Naive B cell (primary cell): ENCODE measurements around the gene IL17REL. TPM values are rescaled to one million over a fixed set of nuclear protein-coding genes. Genes with fewer than 3 reads are reported as not detected.
"Not testable (repeated sequence)": the region's sequence is repeated elsewhere in the genome, so short reads cannot be mapped to it uniquely, and the experiment has no call there.

Experiments used
- ATAC-seq, 2 donors: fragments of 150-1000 bp; cut with Tn5 transposase; 2 replicates each; pipeline ENCODE4 v1.10.0; 2021; ENCODE audit warnings: low read depth in 2 of 2, mild to moderate bottlenecking in 2 of 2, moderate library complexity in 2 of 2
- DNase-seq: peaks from one replicate; pipeline ENCODE4 v3.0.0; 2022
- H3K27ac Mint-ChIP-seq, 6 donors: one replicate each; pipeline ENCODE4 v1.8.0; 2020 to 2022; ENCODE audit warnings: mild to moderate bottlenecking in 6 of 6, mixed read lengths in 6 of 6, moderate library complexity in 5 of 6, inconsistent platforms in 2 of 6
- H3K27me3 Mint-ChIP-seq, 3 donors: one replicate each; pipeline ENCODE4 v1.8.0; 2021 to 2022; ENCODE audit warnings: mixed read lengths in 3 of 3, mild to moderate bottlenecking in 1 of 3
- H3K36me3 Mint-ChIP-seq, 2 donors: one replicate each; pipeline ENCODE4 v1.8.0; 2020 to 2022; ENCODE audit warnings: mixed read lengths in 2 of 2, inconsistent platforms in 1 of 2, mild to moderate bottlenecking in 1 of 2
- H3K4me1 Mint-ChIP-seq, 3 donors: one replicate each; pipeline ENCODE4 v1.8.0; 2020 to 2022; ENCODE audit warnings: mixed read lengths in 3 of 3, inconsistent platforms in 1 of 3, mild to moderate bottlenecking in 1 of 3, moderate library complexity in 1 of 3
- H3K4me3 Mint-ChIP-seq, 8 donors: one replicate each; pipeline ENCODE4 v1.8.0; 2020 to 2022; ENCODE audit warnings: mild to moderate bottlenecking in 8 of 8, mixed read lengths in 8 of 8, moderate library complexity in 8 of 8, inconsistent platforms in 2 of 8
- H3K9me3 Mint-ChIP-seq, 7 donors: one replicate each; pipeline ENCODE4 v1.8.0; 2020 to 2022; ENCODE audit warnings: mixed read lengths in 7 of 7, mild to moderate bottlenecking in 5 of 7, inconsistent platforms in 2 of 7, moderate library complexity in 1 of 7
- polyA plus RNA-seq, 6 donors: library from polyadenylated mRNA; unstranded; fragments of 300-500 nt; fragmentation: Illumina TruSeq; gene quantifications; one replicate each; pipeline ENCODE4 v1.2.3, GENCODE V29; 2021; ENCODE audit warnings: low read depth in 6 of 6

IL17REL gene
- polyA plus RNA-seq, 6 donors from 2014 or later: not detected

- peak; percentile 97 to 98 for ATAC-seq
- peak; percentile 60 for DNase-seq
- H3K4me1 Mint-ChIP-seq: peaks cover 9 to 18% (median 18%) of the 10 kb centered on the region in 3 donors
- peak overlapping the region in 5 of 6 donors; percentile 77 to 95 (median 89) for H3K27ac Mint-ChIP-seq
- peak overlapping the region in 7 of 8 donors; percentile 42 to 75 (median 50) for H3K4me3 Mint-ChIP-seq
- peaks cover 0 to under 1% (median under 1%) of the 10 kb centered on the region in 3 donors for H3K27me3 Mint-ChIP-seq
- peaks cover 5 to 18% (median 13%) of the 10 kb centered on the region in 7 donors for H3K9me3 Mint-ChIP-seq
- peaks cover 0 to 9% of the 10 kb centered on the region in 2 donors for H3K36me3 Mint-ChIP-seq
These were observed 19.5 kb downstream of the IL17REL start for GRCh38 chr22:49992921-49993648.

GRCh38 chr22:49991907-49992533, 20.5 kb downstream of the IL17REL start:
- Mint-ChIP-seq H3K27ac (peak overlapping the region in 1 of 6 donors; percentile 24), H3K36me3 (peaks cover 0 to 9% of the 10 kb centered on the region in 2 donors), H3K27me3 (no peaks in the 10 kb centered on the region), H3K4me1 (peaks cover 9 to 18% (median 18%) of the 10 kb centered on the region in 3 donors), H3K9me3 (peaks cover 5 to 18% (median 13%) of the 10 kb centered on the region in 7 donors), H3K4me3 (no peak overlapping the region)
- ATAC-seq (no peak), DNase-seq (no peak)

- Mint-ChIP-seq H3K27me3 (no peaks in the 10 kb centered on the region), H3K36me3 (peaks cover 0 to 9% of the 10 kb centered on the region in 2 donors), H3K27ac (peak overlapping the region in 2 of 6 donors; percentile 38 to 57), H3K4me3 (peak overlapping the region in 2 of 8 donors; percentile 5 to 13), H3K9me3 (peaks cover 6 to 26% (median 16%) of the 10 kb centered on the region in 7 donors), H3K4me1 (peaks cover 9 to 18% (median 18%) of the 10 kb centered on the region in 3 donors)
- DNase-seq (no peak), ATAC-seq (no peak)
These were observed 21.4 kb downstream of the IL17REL start for GRCh38 chr22:49991167-49991566.

- not testable (repeated sequence) for H3K4me3 Mint-ChIP-seq, H3K27me3 Mint-ChIP-seq, DNase-seq, H3K36me3 Mint-ChIP-seq, H3K27ac Mint-ChIP-seq, ATAC-seq
- peaks cover 9 to 18% (median 17%) of the 10 kb centered on the region in 3 donors for H3K4me1 Mint-ChIP-seq
- peaks cover 7 to 30% (median 20%) of the 10 kb centered on the region in 7 donors for H3K9me3 Mint-ChIP-seq
These were observed 22.7 kb downstream of the IL17REL start for GRCh38 chr22:49989826-49990225.

- Mint-ChIP-seq H3K36me3 (peaks cover 0 to 8% of the 10 kb centered on the region in 2 donors), H3K27me3 (peaks cover 0 to 4% (median 0%) of the 10 kb centered on the region in 3 donors), H3K9me3 (peaks cover 7 to 26% (median 16%) of the 10 kb centered on the region in 7 donors), H3K27ac (no peak overlapping the region), H3K4me1 (peaks cover 0 to 7% (median 4%) of the 10 kb centered on the region in 3 donors), H3K4me3 (no peak overlapping the region)
- no peak for ATAC-seq
- no peak for DNase-seq
These were observed 26.2 kb downstream of the IL17REL start for GRCh38 chr22:49986325-49986724.

GRCh38 chr22:49983148-49984042, 29.2 kb downstream of the IL17REL start:
- peaks cover 0 to 8% (median 7%) of the 10 kb centered on the region in 3 donors for H3K4me1 Mint-ChIP-seq
- H3K4me3 Mint-ChIP-seq: peak overlapping the region in 2 of 8 donors; percentile 53 to 58
- H3K36me3 Mint-ChIP-seq: peaks cover 8 to 11% of the 10 kb centered on the region in 2 donors
- ATAC-seq (peak; percentile 90), DNase-seq (peak; percentile 57)
- H3K27ac Mint-ChIP-seq: no peak overlapping the region
- peaks cover 0 to 4% (median 0%) of the 10 kb centered on the region in 3 donors for H3K27me3 Mint-ChIP-seq
- H3K9me3 Mint-ChIP-seq: peaks cover 4 to 26% (median 17%) of the 10 kb centered on the region in 7 donors

- Mint-ChIP-seq H3K9me3 (peaks cover 4 to 26% (median 17%) of the 10 kb centered on the region in 7 donors), H3K36me3 (peaks cover 8 to 11% of the 10 kb centered on the region in 2 donors)
- not testable (repeated sequence) for H3K27me3 Mint-ChIP-seq, DNase-seq, H3K4me1 Mint-ChIP-seq, H3K4me3 Mint-ChIP-seq, H3K27ac Mint-ChIP-seq, ATAC-seq
These were observed 30.8 kb downstream of the IL17REL start for GRCh38 chr22:49981799-49982198.

GRCh38 chr22:49979587-49980264, 32.8 kb downstream of the IL17REL start:
- Mint-ChIP-seq H3K27me3 (peaks cover 0 to 4% (median 0%) of the 10 kb centered on the region in 3 donors), H3K27ac (peak overlapping the region in 2 of 6 donors; percentile 3 to 88), H3K9me3 (peaks cover 2 to 15% (median 8%) of the 10 kb centered on the region in 7 donors), H3K4me1 (peaks cover 15 to 22% (median 20%) of the 10 kb centered on the region in 3 donors), H3K36me3 (peaks cover 8 to 11% of the 10 kb centered on the region in 2 donors), H3K4me3 (peak overlapping the region in 1 of 8 donors; percentile 21)
- no peak for ATAC-seq
- DNase-seq: no peak

- Mint-ChIP-seq H3K4me3 (no peak overlapping the region), H3K27ac (no peak overlapping the region), H3K9me3 (peaks cover 2 to 15% (median 8%) of the 10 kb centered on the region in 7 donors), H3K4me1 (peaks cover 15 to 17% (median 16%) of the 10 kb centered on the region in 3 donors), H3K27me3 (no peaks in the 10 kb centered on the region), H3K36me3 (peaks cover 8 to 11% of the 10 kb centered on the region in 2 donors)
- no peak for ATAC-seq
- DNase-seq: no peak
These were observed 35.0 kb downstream of the IL17REL start for GRCh38 chr22:49977578-49977977.

GRCh38 chr22:49976439-49977175, 36.0 kb downstream of the IL17REL start:
- peak; percentile 80 to 86 for ATAC-seq
- Mint-ChIP-seq H3K4me1 (peaks cover 15 to 17% (median 16%) of the 10 kb centered on the region in 3 donors), H3K9me3 (peaks cover 2 to 15% (median 7%) of the 10 kb centered on the region in 7 donors), H3K36me3 (peaks cover 8 to 11% of the 10 kb centered on the region in 2 donors), H3K4me3 (peak overlapping the region in 7 of 8 donors; percentile 6 to 62 (median 26)), H3K27ac (peak overlapping the region; percentile 8 to 92 (median 74)), H3K27me3 (no peaks in the 10 kb centered on the region)
- peak; percentile 53 for DNase-seq

- Mint-ChIP-seq H3K9me3 (peaks cover 2 to 11% (median 7%) of the 10 kb centered on the region in 7 donors), H3K36me3 (peaks cover 8 to 11% of the 10 kb centered on the region in 2 donors), H3K27ac (peak overlapping the region; percentile 50 to 95 (median 85)), H3K4me1 (peaks cover 18 to 19% (median 19%) of the 10 kb centered on the region in 3 donors), H3K4me3 (peak overlapping the region in 7 of 8 donors; percentile 34 to 71 (median 52)), H3K27me3 (no peaks in the 10 kb centered on the region)
- no peak for DNase-seq
- ATAC-seq: peak; percentile 19 to 21
These were observed 36.8 kb downstream of the IL17REL start for GRCh38 chr22:49975543-49976389.
